Activated CD4-positive, CD25-positive, alpha-beta regulatory T cell treated with anti-CD3 and anti-CD28 coated beads, Interleukin-2, amount 50 U/mL, for 72 hours (primary cell): ENCODE data around the gene FBLIM1.
A peak's percentile ranks its signal among the peaks of the same experiment; 100 is the strongest.
"Not testable (repeated sequence)": the region's sequence is repeated elsewhere in the genome, so short reads cannot be mapped to it uniquely, and the experiment has no call there.

ENCODE experiments used
- DNase-seq: peaks from one replicate; pipeline ENCODE4 v3.0.0; 2021

Gene FBLIM1

DNA sequence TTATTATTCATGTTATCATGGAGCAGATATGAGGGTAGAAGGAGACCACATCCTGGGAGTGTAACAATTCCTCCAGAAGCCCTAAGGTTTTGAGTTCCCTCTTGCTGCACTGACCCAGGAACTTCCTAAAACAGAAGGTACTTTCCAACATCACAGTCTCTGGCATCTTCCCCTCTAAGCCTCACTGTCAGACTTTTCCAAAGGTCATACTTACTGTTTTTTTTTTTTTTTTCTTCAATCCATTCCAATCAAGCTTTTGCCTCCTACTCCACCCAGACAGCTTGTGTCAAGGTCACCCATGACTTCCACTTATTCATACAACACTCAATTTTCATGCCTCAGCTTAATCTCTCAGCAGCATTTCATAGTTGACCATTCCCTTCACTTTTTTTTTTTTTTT, 67.2 kb downstream of the FBLIM1 start:
- no peak for DNase-seq

DNA sequence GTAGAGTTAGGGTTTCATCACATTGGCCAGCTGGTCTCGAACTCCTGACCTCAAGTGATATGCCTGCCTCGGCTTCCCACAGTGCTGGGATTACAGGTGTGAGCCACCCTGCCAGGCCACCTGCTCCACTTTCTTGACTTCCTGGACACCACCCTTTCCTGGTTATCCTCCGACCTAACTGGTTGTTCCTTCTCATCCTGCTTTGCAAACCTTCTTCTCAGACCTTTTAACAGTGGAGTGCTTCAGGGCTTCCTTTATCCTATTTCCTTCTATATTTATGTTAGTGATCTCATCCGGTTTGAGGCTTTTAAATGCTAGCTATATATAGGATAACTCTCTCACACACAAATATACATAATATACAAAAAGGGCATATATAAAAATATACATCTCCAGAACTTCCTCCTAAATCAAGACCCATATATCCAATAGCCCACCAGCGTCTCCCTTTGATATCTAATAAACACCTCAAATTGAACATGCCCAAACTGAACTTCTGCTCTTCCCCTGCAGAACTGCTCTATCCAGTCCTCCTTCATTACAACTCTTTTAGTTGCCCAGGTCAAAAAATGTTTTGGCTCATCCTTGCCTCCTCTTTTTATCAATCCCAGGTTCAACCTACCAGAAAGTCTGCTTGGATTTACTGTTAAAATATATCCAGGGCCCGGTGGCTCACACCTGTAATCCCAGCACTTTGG, 68.4 kb downstream of the FBLIM1 start:
- DNase-seq = no peak

DNA sequence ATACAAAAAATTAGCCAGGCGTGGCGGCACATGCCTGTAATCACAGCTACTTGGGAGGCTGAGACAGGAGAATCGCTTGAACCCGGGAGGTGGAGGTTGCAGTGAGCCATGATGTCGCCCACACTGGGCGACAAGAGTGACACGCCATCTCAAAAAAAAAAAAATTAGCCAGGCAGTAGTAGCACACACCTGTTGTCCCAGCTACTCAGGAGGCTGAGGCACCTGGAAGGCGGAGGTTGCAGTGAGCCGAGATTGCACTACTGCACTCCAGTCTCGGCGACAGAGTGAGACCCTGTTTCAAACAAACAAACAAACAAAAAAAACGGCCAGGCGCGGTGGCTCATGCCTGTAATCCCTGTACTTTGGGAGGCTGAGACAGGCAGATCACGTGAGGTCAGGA, 69.0 kb downstream of the FBLIM1 start:
- DNase-seq = not testable (repeated sequence)

- not testable (repeated sequence) for DNase-seq
Observed at GRCh38 chr1:15828931-15829330, 70.3 kb downstream of the FBLIM1 start.

- no peak for DNase-seq
Observed at GRCh38 chr1:15830258-15830657, 71.7 kb downstream of the FBLIM1 start.

DNA sequence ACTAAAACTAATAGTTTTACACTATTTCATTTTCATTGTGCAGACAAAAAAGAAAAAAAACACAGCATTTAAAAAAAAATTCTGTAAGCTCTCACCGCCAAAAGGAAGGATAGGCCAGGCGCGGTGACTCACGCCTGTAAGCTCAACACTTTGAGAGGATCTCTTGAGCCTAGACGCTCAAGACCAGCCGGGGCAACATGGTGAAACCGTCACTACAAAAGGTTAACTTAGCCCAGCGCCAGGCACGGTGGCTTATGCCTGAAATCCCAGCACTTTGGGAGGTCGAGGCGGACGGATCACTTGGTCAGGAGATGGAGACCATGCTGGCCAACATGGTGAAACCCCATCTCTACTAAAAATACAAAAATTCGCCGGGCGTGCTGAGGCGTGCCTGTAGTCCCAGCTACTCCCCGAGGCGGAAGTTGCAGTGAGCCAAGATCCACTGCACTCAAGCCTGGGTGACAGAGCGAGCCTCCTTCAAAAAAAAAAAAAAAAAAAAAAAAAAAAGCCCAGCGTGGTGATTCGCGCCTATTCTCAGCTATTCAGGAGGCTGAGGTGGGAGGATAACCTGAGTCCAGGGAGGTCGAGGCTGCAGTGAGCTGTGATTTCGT, 74.6 kb downstream of the FBLIM1 start:
- DNase-seq = peak; percentile 45

DNA sequence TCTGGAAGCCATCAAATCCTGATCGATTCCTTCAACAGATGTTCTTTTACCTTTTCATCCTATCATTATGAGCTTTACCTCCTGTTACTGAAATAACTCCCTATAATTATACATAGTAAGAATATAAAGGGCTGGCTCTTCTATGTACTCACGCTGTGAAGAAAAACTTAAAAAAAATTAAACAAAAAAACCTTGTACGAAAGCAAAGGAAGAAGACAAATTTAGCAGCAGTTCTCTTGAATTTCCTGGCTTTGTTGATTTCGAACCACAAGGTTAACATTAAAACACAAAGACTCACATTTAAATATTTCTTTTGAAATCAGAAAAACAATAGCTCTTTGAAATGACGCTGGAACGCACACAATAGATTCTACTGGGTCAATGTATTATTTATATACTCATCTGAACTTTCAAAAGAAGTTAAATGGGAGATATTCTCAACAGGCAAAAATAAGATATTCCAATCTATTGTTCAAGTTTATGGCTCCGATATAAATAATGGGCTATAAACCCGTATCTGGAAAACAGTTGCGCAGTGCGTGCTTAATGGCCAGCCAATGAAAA, 75.3 kb downstream of the FBLIM1 start:
- no peak for DNase-seq

GRCh38 chr1:15834406-15835204, 76.0 kb downstream of the FBLIM1 start:
- peak; percentile 85 for DNase-seq

GRCh38 chr1:15835205-15835740, 76.7 kb downstream of the FBLIM1 start:
- no peak for DNase-seq

DNA sequence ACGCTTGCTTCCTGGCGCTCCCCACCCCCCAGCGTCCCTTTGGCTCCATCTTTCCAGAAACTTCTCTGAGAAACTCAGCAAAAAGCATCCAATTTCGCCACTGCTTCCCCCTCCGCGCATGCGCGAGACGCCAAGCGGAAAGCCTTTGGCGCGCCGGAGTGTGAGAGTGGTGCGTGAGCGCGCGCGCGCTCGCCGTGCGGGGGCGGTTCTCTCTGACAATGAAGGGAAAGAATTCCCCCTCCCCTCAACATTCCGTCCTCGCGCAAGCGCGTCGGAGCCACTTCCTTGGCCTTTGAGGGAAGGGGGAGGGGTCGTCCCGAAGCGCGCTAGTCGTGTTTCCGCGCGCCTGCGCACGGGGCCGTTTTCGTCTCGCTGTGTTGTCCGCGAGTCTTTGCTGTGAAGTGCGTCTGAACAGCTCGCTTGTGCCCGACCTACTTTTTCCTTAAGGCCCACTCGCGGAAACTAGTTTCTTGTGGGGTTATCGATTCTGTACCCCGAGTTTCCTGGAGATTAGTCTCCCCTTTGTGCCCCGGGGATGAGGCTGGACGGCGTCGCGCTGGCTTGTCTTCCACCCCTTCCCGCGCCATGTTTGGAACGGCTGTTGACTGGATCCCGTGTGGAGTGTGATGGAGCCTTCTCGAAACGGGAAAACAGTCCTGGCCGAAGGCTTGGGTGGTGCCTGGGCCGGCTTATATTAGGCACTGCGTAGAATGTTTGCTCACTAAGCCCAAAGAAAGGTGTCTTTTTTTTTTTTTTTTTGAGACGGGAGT, 77.3 kb downstream of the FBLIM1 start:
- DNase-seq = peak; percentile 99
